ENCODE data around the gene CROCC2. TPM values are rescaled to one million over a fixed set of nuclear protein-coding genes. Genes with fewer than 3 reads are reported as not detected.

Gene CROCC2
- total RNA-seq, 1 experiment from 2014 or later = not detected

- Histone ChIP-seq H3K4me2 (ENCODE audit: low read length) (no peak overlapping the region), H3K9me2 (ENCODE audit: insufficient read depth) (no peaks in the 10 kb centered on the region), H4K20me1 (ENCODE audit: insufficient read depth) (no peaks in the 10 kb centered on the region), H3K79me2 (ENCODE audit: insufficient read depth, low read length) (no peaks in the 10 kb centered on the region), H3K9ac (ENCODE audit: low read length) (no peak overlapping the region), H3K27ac (ENCODE audit: low read depth, low read length) (no peak overlapping the region), H3K27me3 (ENCODE audit: insufficient read depth, low read length) (peaks cover 2% of the 10 kb centered on the region), H2AFZ (ENCODE audit: low read depth, low read length, poor library complexity, severe bottlenecking) (no peak overlapping the region), H3K9me3 (ENCODE audit: control insufficient read depth in 1 of 2, insufficient read depth in 1 of 2, low read depth in 1 of 2, low read length in 2 of 2) (no peaks in the 10 kb centered on the region), H3K4me1 (ENCODE audit: control insufficient read depth in 1 of 2, insufficient read depth in 2 of 2, low read length in 2 of 2) (no peaks in the 10 kb centered on the region), H3K36me3 (ENCODE audit: control insufficient read depth in 1 of 2, insufficient read depth in 2 of 2, low read length in 2 of 2) (no peaks in the 10 kb centered on the region), H3K4me3 (replicated peaks in 1 of 2; ENCODE audit: low read depth in 1 of 2, low read length in 2 of 2) (no peak overlapping the region)
- CTCF ChIA-PET = no interaction called here
- ATAC-seq (no peak), DNase-seq (ENCODE audit: low read depth, low spot score) (no peak)
- RAD21 ChIA-PET (ENCODE audit: low non-redundant PET in 1 of 2, low total read pairs in 2 of 2, uncharacterized antibody in 2 of 2, unreplicated experiment in 2 of 2) = no interaction called here
- POLR2A ChIA-PET = no interaction called here
- intact Hi-C loops (cut with micrococcal nuclease) = no loop called here
- BruUV-seq (replicated peaks) = no TSS peak
- no peak for TF ChIP-seq ELF1 (IDR thresholded peaks at IDR 0.05; ENCODE audit: borderline replicate concordance, low read depth)
- TF ChIP-seq CEBPB (IDR thresholded peaks at IDR 0.05; ENCODE audit: low read depth) = no peak
- no peak for TF ChIP-seq POLR2AphosphoS5 (IDR thresholded peaks at IDR 0.05; ENCODE audit: low read depth, low read length)
- no peak for TF ChIP-seq EZH2 (IDR thresholded peaks at IDR 0.05)
- TF ChIP-seq EZH2phosphoT487 (IDR thresholded peaks at IDR 0.05; ENCODE audit: borderline replicate concordance) = no peak
- TF ChIP-seq YY1 (IDR thresholded peaks at IDR 0.05; ENCODE audit: extremely low read depth, insufficient replicate concordance, low read depth, low read length) = no peak
- TF ChIP-seq SP1 (IDR thresholded peaks at IDR 0.05; ENCODE audit: low read depth) = no peak
- TF ChIP-seq ATF3 (IDR thresholded peaks at IDR 0.05) = no peak
- TF ChIP-seq EGR1 (IDR thresholded peaks at IDR 0.05; ENCODE audit: low read depth) = no peak
- no peak for TF ChIP-seq CTCF (IDR thresholded peaks at IDR 0.05 in 2 of 3, conservative IDR thresholded peaks at IDR 0.05 in 1 of 3; ENCODE audit: borderline replicate concordance in 1 of 3, insufficient read depth in 1 of 3, low read depth in 2 of 3, low read length in 2 of 3)
- no peak for TF ChIP-seq SIN3A (IDR thresholded peaks at IDR 0.05; ENCODE audit: low read depth)
- no peak for TF ChIP-seq ZFX (IDR thresholded peaks at IDR 0.05)
- no peak for TF ChIP-seq ZNF274 (IDR thresholded peaks at IDR 0.05; ENCODE audit: low read depth, low read length)
These were observed 53.8 kb downstream of the CROCC2 start for GRCh38 chr2:240959941-240960308.
